Activated CD8-positive, alpha-beta memory T cell treated with anti-CD3 and anti-CD28 coated beads, Interleukin-2, amount 50 U/mL, for 48 hours (primary cell): ENCODE results near the gene NKAIN4.

Experiments used
- DNase-seq: peaks from one replicate; pipeline ENCODE4 v3.0.0-alpha.2; 2020

The NKAIN4 gene

DNA sequence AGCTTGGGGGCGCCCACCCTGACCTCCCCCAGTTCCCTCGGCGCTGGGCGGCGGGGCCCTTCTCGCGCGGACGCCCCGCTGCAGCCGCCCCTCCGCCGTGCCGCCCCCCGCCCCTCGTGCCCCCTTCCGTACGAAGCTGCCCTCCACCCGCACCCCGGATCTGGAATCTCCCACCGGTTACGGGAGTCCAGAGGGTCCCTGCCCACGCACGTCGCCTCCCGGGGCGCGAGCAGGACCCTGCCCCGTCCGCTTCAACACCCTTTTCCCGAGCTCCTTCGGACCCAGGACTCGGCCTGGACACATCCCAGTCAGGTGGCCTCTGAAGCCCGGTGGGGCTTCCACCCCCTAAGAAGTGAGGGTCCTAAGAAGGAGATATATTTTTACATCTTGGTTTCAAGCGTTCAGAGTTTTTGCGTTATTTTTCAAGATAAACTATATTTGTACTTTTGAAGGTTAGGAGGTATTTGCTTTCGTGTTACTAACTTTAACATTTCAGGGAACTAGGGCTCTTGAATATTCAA, 18.9 kb upstream of the NKAIN4 start:
- no peak for DNase-seq

DNA sequence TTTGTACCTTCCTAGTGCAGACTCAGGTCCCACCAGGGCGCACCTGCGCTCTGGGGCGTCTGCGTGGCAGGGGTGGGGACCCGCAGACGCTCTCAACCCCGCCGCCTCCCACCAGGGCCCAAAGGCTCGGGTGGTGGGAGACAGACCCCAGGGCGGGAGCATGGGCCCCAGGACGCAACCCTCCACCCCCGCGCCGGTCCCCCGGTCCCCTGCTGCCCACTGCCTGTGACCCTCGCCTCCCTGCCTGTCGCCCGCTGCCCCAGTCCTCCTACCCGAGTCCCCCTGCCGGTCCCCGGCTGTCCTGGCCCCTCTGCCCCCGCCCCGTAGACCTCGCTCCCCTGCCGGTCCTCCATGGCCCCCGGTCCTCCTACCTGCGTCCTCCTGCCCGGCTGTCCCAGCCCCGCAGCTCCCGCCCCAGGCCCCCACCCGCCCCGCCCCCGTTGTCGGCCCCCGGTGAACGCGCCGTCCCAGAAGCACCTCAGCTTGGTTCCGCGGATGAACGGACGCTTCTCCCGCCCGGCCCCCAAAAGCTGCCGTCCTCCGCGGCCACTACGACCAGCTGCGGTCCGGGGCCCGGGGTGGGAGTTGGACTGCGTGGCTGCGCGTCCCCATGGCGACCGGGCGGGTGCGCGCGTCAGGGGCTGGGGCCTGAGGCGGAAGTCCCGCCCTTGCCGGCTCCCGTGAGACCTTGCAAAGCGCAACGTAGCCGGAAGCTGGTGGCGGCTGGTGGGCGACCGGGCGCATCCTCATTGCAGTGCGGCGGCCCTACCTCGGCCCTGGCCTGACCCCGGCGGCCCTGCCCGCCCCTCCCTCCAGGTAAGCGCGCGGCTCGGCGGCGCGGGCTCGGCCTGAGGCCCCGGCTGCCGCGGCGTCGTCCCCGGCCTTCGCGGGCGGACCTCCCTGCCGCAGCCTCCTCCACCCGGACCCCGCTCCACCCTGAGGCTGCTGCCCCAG, 18.1 kb upstream of the NKAIN4 start, which contains the start of gene ARFGAP1:
Gene ARFGAP1, plus strand, starts transcription at position 709 of the 954 bp plus-strand sequence. CDS start 2,768 bp downstream, outside the sequence.
- peak; percentile 93 for DNase-seq

DNA sequence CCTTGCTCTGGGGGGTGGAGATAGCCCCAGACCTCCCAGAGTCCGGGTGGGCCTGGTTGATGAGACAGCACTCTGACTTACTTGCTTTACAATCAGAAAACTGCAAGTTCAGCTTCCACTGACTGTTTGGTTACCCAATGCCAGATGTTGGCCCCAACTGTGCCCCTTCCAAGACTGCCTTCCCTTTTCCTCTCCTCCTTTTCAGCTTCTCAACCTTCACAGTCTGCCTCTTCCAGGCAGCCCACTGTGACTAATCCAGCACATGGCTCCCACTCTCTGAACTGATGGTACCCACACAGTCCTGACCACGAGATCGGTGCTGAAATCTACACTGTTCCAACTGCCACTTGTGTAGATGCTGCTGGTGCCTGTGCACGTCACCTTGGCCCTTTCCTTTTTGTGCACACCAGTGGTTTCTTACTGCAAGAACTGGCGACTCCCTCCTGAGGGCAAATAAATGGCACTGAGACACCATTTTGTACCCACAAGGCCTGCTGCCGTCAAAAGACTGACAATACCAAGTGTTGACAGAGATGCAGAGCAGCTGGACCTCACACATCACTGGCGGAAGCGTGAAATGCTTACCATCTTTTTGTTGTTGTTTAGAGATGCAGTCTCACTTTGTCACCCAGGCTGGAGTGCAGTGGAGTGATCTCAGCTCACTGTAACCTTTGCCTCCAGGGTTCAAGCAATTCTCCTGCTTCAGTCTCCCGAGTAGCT, 16.5 kb upstream of the NKAIN4 start:
- DNase-seq: no peak

DNA sequence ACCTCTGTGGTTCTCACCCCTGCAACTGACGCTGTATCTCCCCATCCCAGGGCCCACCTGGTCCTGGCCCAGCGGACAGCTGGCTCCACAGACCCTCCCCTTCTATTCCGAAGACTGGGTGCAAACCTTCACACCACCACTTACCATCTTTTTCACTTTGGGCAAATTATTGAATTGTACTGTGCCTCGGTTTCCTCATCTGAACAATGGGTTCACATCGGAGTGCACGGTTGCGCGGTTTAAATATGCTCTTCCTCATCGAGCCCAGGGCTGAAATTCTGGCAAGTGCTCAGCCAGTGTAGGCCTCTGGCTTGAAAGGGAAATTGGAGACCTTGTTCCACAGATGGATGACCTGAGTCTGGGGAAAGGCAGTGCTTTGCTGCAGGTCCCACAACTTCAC, 15.5 kb upstream of the NKAIN4 start:
- no peak for DNase-seq

DNA sequence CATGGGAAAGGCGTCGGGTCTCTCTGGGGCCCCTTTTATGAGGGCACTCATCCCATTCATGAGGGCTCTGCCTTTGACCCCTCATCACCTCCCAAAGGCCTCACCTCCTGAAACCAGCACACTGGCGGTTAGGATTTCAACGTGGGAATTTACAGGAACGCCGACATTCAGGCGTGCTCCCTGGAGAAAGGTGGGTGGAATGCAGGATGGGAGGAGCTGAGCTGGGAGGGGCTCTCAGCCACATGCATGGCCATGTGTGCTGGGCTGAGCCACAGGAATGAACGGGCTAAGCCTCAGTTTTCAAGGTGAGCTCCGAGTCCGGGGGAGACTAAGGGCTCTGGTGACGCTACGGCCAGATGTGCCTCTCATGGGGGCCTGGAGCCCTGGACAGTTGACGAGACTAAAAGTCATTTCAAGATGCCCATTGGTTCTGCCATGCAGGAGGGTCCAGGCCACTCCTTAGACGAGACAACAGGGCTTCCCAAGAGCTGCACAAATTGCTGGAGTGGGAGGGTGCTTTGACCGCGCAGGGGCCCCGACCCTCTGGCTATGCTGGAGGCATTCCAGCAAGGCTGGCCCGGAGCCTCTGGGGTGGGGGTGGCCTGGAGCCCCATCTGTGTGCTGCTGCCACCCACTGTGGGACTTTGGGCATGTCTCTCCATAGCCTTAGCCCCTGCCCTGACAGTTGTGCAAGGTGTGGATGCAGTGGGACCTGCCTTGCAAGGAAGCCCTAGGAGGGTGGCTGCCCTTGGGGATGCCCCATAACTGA, 14.6 kb upstream of the NKAIN4 start:
- no peak for DNase-seq

DNA sequence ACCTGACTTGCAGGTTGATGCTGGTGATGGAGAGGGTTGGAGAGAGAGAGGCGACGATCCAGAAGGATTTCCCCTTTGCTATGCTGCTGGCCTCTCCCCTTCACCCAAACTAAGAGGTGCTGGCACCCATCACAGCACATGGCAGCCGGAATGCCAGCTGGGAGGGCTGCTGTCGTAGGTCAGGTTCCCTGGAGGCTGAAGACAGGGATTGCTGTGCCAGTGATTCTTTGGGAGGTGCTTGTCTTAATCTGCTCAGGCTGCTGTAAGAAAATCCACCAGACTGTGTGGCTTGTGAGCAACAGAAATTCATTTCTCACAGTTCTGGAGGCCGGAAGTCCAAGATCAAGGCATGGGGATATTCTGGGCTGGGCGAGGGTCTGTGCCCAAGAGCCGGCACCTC, 14.0 kb upstream of the NKAIN4 start:
- DNase-seq: no peak

DNA sequence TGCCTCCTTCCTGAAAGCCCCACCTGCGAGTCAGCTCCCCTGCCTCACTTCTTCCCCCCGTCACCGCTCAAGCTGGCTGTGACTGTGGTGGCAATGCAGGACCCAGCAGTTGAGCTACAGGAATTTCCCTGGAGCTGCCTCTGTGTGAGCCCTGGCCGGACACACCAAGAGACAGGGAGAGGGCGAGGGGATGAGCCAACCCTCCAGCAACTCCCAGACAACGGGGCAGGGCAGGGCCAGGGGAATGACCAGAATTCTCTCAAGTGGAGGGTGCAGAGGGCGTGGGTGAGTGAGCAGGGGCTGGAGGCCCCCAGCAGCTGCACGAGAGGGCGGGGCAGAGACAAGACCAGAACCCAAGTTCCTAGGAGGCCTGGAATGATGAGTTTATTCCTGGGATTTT, 13.4 kb upstream of the NKAIN4 start:
- no peak for DNase-seq

DNA sequence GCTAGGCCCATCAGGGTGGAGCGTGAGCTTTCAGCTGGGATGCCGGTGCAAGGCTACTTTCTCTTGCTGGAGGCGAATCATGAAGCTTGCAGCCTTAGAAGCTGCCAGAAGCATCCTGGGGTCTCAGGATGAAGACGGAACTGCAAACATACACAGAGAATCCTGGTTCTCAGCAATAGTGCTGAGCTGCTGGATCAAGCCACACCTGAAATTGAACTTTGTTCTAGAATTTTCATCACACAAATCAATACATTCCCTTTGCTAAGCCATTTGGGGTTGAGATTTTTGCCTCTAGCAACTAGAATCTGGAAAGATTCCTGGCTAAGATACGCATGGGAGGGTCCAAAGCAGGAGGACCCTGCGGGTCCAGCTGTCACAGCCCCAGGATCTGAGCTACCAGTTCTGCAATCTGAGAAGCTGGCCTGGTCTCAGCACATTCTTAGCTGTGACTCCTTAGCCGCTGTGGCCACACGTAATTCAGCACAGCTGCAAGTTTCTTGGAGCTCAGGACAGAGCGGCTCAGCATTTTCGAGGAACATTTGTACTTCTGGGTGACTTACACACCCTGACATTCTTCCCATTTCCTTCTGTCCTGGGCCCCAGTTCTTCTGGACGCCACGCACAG, 11.7 kb upstream of the NKAIN4 start:
- no peak for DNase-seq

DNA sequence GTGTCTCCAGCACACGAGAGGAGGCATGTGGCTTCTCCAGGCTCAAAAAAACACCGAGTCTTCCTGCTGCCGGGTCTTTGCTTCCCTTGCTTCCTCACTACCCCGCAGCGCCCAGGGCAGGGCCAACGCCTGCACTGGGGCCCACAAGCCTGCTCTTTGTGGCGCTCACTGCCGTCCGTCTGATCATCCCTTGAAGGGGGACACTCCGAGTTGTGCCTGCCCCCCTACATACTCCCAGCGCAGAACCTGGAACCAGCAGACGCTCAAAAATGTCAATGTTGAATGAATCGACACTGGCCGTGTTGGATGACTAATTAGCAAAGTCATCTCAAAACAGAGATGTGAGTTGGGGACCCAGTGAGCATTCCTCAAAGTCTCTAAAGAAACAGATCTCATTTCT, 10.3 kb upstream of the NKAIN4 start:
- DNase-seq: no peak

DNA sequence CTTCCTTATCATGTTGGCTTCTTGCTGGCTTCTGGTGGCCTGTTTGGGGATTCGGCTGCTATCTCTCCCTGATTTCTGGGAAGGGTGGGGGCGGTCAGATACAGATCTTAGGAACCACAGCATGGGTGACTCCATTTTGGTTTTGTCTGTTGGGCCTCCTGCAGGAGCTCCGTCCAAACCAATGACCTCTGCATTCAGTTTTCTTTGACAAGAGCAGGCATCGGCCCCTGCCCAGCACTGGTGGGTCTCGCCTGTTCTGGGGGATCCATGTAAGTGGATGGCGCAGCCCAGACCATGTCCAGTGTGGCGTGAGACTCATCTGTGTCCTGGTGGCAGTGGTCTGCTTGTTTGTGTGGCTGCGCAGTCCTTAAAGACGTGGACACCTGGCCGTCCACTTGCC, 9.7 kb upstream of the NKAIN4 start:
- DNase-seq: no peak

DNA sequence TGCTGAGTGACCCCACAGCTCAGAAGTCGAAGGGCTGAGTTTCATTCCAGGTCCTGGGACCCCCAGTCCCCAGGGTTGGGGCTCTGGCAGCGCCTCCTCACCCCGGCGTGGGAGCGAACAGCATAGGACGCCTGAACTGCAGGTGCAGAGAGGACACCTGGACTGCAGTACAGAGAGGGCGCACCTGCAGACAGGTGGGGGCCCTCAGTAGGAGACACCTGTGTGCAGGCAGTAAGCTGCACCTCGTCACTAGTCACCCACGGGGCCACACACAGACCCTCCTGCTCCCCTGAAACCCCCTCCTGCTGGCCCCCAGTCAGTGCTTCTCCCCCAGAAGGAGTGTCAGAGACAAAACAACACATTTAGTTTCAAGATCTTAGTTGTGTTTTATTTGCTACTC, 8.6 kb upstream of the NKAIN4 start:
- no peak for DNase-seq

DNA sequence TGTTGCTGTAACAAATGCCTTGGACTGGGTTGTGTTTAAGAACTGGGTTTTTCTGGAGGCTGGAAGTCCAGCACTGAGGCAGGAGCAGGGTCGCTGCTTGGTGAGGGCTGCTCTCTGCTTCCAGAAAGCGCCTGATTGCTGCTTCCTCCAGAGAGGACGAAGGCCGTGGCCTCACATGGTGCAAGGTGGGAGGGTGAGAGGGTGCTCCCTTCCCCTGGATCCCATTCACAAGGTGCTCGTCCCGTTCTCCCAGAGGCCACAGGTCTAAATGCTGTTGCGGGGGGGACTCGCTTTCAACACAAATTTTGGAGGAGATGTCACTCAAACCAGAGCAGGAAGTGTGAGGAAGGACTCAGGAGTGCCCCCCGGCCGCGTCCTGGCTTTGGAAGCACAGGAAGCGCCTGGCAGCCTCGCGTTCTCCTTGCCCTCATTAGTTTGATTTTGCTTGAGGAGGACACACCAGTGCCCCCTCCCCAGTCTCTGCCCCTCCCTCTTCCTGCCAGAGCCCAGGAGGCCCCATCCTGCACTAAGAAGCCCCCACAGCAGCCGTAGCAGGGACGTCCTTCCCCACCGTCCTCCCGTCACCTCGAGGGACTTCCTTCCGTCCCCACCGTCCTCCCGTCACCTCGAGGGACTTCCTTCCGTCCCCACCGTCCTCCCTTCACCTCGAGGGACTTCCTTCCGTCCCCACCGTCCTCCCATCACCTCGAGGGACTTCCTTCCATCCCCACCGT, 7.7 kb upstream of the NKAIN4 start:
- DNase-seq: no peak

DNA sequence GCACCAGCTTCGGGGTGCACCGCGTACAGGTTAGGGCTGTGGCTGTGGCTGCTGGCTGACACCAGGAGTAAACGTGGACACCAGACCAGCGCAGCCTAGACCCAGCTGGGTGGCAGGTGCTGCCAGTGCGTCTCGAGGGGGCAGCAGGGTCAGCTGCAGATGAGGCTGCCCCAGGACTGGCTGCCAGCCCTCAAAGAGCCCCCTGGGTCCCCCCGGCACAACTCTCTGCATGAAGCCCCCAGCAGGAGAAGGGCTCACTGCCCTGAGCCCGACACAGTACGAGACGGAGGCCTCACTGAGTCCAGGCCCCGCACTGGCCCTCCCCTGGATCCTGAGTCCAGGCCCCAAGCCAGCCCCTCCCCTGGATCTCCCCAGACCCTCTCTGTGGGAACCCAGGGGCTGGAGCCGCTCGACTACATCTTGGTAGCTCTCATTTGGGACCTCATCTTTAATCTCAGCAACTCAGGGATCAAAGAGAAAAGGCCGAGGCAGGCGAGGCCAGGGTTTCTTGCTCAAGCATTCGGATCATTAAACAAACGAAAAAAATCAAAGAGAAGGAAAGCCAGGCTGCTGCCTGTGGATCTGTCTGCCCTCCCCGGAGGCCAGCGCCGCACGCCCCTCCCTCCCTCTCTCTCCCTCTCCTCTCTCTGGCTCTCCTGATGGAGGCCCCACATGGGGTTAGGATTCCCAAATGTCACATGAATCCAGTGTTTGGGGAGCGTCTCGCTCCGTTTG, 7.0 kb upstream of the NKAIN4 start:
- DNase-seq: no peak

DNA sequence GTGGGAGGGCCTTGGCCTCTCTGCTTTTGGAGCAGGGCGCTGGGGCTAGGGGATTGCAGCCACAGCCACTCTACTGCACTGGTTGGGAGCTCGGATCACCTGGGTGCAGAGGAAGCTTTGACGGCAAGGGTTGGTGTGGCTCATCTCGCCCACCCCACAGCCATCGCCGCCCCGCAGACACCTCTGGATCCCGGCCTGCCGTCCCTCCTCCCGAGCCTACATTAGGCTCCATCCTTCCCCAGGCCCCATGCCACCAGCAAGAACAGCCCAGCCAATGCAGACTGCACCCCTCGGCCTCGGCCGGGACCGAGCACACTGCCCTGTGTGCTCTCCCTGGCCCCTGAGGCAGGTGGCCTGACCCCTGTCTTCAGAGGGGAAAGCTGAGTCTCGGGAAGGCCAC, 6.3 kb upstream of the NKAIN4 start:
- no peak for DNase-seq

DNA sequence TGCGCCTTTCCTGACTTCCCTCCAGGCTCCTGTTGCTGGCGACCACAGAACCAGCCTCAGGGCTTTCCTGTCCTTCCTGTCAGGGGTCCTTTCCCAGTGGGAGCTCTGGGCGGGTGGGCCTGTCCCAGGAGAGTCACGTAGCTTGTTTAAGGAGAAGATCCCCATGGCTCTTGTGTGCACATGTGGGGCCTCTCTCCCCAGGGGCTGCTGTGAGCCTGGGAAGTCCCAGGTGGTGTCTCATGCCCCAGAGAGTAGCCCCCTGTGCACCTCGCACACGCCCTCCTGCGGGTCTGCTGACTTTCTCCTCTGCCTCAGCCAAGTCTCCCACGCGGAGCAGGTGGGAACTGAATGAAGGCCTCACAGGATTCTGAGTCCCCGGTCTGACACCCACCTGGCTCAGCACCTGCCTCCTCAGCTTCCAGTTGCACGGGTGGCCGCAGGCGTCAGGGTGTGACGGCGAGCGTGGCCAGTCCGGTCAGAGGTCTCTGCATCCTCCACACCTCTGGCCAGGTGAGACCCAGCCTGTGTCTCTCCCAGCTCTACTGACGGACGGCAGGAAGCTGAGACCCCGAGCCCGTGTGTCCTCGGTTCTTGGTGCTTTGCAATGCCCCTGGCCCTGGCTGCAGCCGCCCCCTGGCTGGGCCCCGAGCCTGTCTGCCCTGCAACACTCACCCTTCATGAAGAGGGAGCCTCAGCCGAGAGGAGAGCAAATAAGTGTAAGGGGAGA, 5.6 kb upstream of the NKAIN4 start:
- no peak for DNase-seq

DNA sequence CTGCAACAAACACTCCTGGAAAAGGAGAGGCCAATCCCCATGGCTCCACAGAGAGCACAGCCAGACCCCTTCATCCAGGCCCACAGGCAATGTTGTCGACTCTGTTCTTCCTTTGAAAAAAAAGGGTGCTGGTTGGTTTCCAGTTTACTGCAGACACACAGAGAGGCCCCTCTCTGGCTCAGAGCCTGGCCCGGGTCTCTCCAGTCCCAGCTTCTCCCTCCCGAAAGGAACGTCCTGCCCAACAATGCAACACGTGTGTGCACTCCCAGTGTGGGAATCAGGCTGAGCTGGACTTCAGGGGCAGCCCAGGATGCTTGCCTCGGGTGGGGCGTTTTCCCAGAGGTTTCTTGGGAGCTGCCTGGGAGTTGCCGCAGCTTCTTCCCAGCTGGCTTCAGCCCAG, 4.5 kb upstream of the NKAIN4 start:
- no peak for DNase-seq

DNA sequence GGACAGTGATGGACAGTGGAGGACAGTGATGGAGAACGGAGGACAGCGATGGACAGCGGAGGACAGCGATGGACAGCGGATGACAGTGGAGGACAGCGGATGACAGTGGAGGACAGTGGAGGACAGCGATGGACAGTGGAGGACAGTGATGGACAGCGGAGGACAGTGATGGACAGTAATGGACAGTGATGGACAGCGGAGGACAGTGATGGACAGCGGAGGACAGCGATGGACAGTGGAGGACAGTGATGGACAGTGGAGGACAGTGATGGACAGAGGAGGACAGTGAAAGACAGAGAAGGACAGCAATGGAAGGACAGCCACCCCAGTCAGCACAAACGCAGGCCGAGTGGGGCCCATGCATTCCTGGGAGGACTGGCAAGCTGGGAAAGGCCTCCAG, 3.4 kb upstream of the NKAIN4 start:
- DNase-seq: no peak

DNA sequence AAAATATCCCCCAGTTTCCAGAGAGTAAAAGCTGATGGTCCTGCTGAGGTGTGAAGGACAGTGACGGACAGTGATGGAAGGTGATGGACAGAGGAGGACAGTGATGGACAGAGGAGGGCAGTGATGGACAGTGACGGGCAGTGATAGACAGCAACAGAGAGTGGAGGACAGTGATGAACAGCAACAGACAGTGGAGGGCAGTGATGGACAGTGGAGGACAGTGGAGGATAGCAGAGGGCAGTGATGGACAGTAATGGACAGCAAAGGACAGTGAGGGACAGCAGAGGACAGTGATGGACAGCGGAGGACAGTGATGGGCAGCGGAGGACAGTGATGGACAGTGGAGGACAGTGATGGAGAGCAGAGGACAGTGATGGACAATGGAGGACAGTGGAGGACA, 2.7 kb upstream of the NKAIN4 start:
- no peak for DNase-seq

DNA sequence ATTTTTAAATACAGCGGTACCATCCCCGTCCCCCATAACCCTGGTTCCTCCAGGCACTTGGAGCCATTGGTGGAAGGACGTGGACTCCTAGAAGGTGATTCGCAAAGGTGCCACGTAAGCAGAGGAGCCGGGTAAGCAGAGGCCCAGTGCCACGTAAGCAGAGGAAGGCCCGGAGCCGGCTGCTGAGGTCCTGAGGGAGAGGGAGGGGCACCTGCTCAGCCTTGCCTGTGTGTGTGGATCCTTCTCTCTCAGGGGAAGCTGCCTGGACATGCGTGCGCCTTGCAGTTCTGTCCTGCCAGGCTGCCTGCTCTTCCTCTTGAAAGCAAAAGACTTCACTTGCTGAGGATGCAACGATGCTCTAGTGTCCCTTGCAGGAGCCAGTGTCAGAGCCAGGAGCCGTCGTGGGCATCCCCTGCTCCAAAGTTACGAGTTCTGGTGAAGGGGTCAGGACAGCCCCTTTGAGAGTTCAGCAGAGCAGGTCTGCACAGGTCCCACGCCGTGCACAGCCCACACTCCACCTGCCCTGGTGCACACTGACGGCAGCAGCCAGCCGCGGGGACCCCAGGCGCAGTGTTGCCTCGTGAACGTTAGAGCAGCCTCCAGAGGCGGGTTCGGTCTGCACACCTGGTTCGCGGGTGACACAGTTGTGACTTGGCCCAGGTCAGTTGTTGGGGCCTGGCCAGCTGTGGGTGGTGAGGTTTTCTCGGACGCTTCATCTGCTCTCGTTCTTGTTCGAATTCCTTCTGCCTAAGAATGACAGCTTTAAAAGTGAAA, 1.9 kb upstream of the NKAIN4 start:
- DNase-seq: no peak
